GM19351 (cell line): ENCODE data around the gene TPP1.

Source experiments
- ATAC-seq: cut with Tn5 transposase; IDR thresholded peaks from one replicate; pipeline ENCODE4 v1.9.1; 2021; ENCODE audit warnings: mild to moderate bottlenecking, moderate library complexity; ENCODE audit not compliant: unreplicated experiment

The TPP1 gene

GRCh38 chr11:6647836-6648235 lies 28.6 kb upstream of the TPP1 start:
- ATAC-seq, result no peak

DNA sequence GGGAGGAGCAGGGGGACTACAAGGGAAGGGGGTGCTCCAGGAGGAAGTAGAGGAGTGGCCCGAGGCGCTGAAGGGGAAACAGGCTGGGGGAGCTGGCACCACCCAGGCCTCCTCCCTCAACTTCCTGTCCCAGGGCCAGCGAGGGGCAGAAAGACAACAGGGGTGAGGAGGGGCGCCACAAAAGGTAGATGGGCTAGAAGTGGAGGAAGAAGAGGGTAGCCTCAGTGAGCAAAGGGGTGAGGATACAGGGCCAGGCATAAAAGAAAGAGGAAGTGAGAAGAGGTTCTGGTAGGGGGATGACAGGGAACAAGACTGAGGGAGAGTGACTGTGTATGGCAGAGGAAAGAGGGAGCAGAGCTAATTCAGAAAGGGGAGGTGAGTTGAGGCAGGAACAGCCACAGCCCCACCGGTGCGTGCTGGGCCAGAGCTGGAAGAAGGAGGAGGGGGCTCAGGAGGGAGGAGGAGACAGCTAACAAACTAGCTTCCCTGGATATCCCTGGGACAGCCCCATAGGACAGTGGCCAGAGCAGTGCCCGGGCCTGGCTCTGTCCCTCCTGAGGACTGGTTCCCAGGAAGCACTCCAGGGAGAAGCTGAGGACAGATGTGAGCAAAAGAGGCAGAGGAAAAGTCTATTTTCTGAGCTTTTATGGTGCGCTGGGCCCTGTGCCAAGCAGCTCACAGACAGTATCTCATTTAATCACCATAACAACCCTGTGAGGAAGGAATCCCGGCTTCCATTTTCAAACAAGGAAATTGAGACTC lies 27.9 kb upstream of the TPP1 start:
- ATAC-seq, result peak; percentile 96

DNA sequence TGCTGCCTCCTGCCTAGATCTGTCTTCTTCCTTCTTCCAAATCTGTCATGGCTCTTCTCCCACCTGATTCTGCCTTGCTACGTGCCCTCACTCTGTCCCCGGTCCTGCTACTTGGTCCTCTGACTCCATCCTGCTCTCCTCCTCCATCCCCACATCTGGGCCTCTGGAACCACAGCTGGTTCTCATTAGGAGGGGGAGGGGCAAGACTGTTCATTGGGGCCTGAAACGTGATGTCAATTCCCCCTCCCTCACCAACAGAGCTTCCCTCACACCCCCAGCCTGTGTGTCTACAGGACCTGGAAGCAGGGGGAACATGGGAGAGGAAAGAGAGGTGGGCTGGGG lies 27.3 kb upstream of the TPP1 start:
- ATAC-seq, result no peak

- ATAC-seq, result no peak
These were observed 26.8 kb upstream of the TPP1 start for GRCh38 chr11:6646071-6646470.

GRCh38 chr11:6642957-6643356 lies 23.7 kb upstream of the TPP1 start:
- no peak for ATAC-seq

DNA sequence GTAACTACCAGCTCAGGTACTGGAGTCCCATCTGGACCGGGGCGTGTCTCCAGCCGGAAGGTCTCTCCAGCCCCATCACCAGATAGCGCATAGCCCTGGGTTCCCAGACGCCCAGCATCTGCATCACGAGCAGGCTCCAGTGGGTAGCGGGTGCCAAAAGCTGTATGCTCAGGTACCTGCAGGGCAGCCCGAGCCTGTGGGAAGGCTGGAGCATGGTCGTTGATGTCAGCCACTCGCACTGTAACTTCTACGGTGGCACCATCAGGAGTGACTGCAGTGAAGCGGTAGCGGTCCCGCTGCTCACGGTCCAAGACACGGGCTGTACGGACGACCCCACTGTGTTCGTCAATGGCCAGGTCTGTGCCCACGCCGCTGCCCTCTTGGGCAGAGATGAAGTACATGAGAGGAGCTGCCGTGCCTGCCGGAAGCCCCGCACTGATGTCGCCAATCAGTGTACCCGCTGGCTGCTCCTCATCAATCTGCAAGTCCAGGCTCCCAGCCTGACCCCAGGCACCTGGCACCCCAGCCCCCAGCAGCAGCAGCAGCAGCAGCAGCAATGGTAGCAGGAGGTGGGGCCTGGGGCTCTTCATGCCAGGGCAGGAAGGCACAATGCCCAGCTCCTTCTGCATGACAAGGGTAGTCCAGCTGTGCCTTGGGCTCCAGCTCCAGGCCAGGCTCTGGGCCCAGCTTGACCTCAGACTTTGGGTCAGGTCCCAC lies 21.9 kb upstream of the TPP1 start:
- ATAC-seq, result no peak

DNA sequence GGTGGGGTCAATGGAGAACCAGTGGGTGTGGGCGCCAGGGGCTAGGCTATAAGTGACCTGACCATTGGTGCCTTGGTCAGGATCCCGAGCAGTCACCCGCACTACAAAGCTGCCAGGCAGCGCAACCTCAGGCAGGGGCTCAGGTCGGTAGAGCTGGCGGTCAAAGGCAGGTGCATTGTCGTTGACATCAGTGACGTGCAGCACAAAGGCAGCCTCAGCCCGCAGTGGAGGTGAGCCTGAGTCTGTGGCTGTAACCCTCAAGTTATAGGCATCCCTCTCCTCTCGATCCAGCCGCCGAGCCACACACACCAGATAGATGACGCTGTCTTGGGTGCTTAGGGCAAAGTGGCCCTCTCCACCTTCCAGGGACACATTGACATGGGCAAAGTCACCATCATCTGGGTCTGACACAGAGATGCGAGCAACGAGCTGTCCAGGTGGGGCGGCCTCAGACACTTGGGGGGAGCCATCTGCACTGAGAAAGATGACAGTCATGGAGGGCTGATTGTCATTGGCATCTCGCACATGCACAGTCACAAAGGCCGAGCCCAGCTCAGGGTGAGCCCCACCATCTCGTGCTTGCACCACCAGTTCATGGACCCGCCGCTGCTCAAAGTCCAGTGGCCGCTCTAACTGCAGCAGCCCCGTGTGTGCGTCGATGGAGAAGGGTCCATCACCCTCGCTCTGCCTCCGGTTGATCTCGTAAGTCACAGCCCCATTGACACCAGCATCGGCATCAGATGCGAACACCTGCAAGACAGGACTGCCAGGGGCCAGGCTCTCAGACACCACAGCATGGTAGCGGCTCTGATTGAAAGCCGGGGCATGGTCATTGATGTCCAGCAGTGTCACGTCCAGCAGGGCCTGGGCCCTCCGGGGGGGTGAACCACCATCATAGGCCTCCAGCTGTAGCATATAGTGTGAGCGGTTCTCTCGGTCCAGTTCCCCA lies 21.1 kb upstream of the TPP1 start:
- ATAC-seq, result no peak

GRCh38 chr11:6638429-6638828 lies 19.2 kb upstream of the TPP1 start:
- ATAC-seq, result no peak

DNA sequence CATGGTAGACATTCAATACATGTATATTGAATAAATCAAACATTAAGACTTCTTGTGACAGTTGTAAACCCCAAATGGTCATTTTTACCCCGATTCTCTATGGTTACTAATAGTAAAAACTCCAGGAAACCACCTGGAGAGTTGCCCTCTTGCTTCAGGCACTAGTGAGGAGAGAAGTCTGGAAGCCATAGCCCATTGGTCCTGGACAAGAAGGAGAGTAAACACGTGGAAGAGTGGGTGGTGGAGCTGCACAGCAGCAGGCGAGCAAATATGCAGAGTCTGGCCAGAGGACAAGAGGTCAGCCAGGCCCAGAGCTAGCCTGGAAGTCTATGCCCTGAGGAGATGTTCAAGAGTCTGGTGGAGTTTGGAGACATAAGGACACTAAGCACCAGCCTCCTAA lies 18.6 kb upstream of the TPP1 start:
- no peak for ATAC-seq

DNA sequence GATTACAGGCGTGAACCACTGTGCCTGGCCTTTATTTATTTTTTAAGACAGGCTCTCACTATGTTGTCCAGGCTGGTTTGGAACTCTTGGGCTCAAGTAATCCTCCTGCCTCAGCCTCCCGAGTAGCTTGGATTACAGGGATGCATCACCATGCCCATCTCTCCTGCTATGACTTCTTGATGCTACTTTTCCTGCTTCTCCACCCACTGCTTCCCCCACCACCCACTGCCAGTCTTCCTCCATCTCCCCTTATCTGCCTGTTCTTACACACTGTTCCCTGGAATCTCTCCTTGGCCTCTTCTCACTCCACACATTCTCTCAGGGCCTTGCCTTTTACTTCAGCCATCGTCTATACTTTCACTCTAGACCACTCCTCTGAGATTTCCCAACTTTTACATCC lies 17.3 kb upstream of the TPP1 start:
- ATAC-seq, result no peak

GRCh38 chr11:6635082-6635932 lies 16.1 kb upstream of the TPP1 start:
- ATAC-seq, result no peak

- ATAC-seq, result no peak
These were observed 15.3 kb upstream of the TPP1 start for GRCh38 chr11:6634534-6634933.

DNA sequence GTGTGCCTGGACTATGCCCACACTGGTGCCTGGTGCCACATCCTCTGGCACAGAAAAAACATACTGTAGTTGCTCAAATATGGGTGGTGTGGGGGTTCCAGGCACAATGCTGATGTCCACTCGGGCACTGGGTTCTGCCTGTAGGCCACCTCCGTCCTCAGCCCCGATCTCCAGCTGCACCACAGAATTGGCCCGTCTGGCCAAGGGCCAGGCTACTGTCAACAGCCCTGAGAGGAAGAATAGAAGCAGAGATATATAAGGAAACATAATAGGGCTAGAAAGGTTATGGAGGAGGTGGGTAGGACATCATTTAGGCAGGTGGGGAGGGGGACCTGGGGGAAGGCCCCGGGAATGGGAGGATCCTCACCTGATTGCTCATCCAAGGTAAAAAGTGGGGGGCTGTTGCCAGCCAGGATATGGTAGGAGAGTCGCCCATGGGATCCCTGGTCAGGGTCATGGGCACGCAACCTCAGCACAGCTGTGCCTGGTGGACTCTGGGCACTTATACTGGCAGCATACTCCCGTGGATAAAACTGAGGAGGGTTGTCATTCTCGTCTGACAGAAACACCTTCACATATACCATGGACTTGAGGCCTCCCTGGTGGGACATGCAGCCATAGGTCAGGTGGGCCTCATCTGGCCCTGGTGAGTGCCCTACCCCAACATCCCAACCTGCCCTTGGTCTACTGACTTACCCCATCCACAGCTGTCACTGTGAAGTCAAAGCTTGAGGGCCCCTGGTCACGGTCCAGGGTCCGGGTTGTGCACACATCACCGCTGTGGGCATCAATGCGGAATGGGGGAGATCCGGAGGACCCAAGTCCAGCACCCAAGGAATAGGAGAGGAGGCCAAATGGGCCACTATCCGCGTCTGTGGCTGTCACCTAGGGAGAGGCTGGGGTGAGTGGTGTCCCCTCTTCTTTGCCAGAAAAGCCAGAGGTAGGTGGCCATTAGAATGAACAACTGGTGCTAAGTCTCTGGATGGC lies 14.5 kb upstream of the TPP1 start:
- ATAC-seq, result no peak

DNA sequence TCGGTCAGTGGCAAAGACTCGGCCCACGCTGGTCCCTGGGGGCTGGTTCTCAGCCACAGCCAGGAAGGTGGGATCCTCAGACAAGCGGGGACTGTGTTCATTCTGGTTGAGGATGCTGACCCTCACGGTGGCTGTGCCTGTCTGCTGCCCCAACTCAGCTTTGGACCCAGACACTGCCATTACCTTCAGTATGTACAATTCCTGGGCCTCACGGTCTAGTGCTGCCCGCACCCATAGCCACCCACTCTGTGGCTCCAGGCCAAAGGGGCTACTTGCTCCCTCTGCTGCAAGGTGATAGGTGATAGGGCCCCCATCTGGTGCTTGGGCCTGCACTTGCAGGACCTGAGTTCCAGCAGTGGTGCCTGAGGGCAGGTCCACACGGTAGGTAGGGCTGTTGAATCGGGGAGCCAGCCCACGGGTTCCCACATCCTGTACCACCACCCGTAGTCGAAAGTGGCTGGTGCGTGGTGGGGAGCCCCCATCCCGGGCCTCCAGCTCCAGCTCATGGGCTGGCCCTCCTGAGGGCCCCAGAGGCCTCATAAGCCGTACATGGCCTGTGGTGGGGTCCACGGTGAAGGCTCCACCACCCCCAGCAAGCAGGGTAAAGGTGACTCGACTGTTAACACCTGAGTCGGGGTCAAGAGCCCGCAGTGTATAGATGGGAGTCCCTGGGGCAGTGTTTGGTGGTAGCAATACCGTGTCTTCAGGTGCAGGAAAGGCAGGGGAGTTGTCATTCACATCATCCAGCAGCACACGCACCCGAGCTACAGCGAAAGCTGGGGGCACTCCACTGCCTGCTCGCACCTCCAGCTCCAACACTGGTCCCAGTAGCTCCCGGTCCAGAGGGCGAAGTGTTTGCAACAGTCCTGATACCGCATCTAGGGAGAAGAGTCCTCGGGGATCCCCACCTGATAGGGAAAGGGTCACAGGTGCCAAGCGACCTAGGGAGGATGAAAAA lies 13.2 kb upstream of the TPP1 start:
- ATAC-seq, result no peak

DNA sequence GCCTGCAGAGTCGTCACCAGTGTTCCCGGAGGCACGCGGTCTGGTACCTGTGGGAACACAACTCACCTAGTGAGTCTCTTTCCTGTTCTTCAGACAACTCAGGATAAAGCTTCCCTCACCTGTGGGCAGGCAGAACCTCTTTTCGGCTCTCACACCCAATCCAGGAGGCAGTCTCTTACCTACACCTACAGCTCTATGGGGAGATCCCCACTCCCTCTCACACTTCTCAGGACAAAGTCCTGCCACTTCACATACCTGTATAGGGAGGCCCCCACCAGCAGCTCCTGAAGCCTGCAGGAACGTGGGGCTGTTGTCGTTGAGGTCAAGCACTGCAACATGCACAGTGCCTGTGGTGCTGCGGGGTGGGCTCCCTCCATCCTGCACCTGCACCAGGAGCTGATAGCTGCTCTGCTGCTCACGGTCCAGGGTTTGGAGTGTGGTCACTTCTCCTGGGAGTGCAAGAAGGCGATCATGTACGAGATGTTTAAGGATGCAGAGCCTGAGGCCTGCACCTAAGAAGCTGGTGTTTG lies 12.2 kb upstream of the TPP1 start:
- no peak for ATAC-seq

GRCh38 chr11:6630632-6631291 lies 11.5 kb upstream of the TPP1 start:
- no peak for ATAC-seq

DNA sequence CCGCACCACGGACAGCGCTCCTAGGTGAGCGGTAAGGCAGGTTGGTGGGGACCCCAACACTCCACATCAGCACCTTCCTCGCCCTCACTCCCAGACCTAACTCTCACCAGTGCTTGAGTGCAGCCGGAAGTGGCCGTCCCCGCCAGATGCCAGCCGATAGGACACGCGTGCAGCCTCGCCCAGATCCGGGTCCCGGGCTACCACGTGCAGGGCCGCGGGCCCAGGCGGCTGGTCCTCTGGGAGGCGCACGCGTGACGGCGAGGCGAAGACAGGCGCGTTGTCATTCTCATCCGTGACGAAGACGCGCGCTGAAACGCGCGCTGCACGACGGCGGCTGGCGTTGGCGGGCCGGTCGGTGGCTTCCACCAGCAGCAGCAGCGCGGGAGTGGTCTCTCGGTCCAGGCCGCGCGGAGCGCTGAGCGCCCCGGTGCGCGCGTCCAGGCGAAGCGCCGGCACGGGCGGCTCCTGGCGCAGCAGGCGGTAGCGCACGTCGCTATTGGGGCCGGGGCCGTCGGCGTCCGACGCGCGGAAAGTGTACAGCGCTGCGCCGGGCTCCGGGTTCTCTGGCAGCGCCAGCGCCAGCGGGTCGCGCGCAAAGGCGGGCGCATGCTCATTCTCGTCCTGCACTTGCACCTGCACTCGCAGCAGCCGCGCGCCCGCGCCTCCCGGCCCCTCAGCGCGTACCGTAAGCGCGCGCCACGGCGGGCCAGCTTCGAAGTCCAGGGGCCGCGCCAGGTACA lies 10.8 kb upstream of the TPP1 start:
- no peak for ATAC-seq
